Activated CD8-positive, alpha-beta T cell treated with anti-CD3 and anti-CD28 coated beads for 36 hours (primary cell): Measurements from ENCODE around the gene ENPP7. TPM values are rescaled to one million over a fixed set of nuclear protein-coding genes. Genes with fewer than 3 reads are reported as not detected.

ENCODE experiments used
- ATAC-seq: fragments of 200-7000 bp; cut with Tn5 transposase; one replicate; pipeline ENCODE4 v1.10.0; 2021; ENCODE audit warnings: mild to moderate bottlenecking, moderate library complexity
- CTCF ChIA-PET: fragments of 350-600 bp; sonication (Branson Sonifier 250); formaldehyde crosslinking; loops from one replicate; lab custom pipeline; 2021; ENCODE audit warnings: antibody characterized with exemption; lab: Charles Lee
- POLR2A ChIA-PET: fragments of 350-600 bp; sonication (Branson Sonifier 250); formaldehyde crosslinking; loops from one replicate; lab custom pipeline; 2021; ENCODE audit warnings: antibody characterized with exemption; lab: Charles Lee
- DNase-seq: peaks from one replicate; pipeline ENCODE4 v3.0.0-alpha.2; 2020
- H3K27ac Mint-ChIP-seq: one replicate; pipeline ENCODE4 v1.8.0; 2021; ENCODE audit warnings: mild to moderate bottlenecking, mixed read lengths
- H3K27me3 Mint-ChIP-seq: one replicate; pipeline ENCODE4 v1.8.0; 2021; ENCODE audit warnings: mixed read lengths
- H3K36me3 Mint-ChIP-seq: one replicate; pipeline ENCODE4 v1.8.0; 2021; ENCODE audit warnings: low read depth, mixed read lengths
- H3K4me1 Mint-ChIP-seq: one replicate; pipeline ENCODE4 v1.8.0; 2021; ENCODE audit warnings: low read depth, mixed read lengths
- H3K4me3 Mint-ChIP-seq: one replicate; pipeline ENCODE4 v1.8.0; 2021; ENCODE audit warnings: mild to moderate bottlenecking, moderate library complexity, mixed read lengths
- H3K9me3 Mint-ChIP-seq: one replicate; pipeline ENCODE4 v1.8.0; 2021; ENCODE audit warnings: mixed read lengths
- CTCF ChIP-seq: fragments of 200-600 bp; IDR thresholded peaks from one replicate; pipeline ENCODE4 v1.8.0; 2022; ENCODE audit warnings: antibody characterized with exemption, mild to moderate bottlenecking
- intact Hi-C: fragments of 100-400 bp; cut with micrococcal nuclease; formaldehyde crosslinking; loops from one replicate; pipeline ENCODE4 v1.10.0; 2022
- total RNA-seq, 2 experiments: library from RNA; stranded (reverse); gene quantifications; one replicate each; pipeline ENCODE4 v1.2.3, GENCODE V29; 2021

ENPP7 gene
- total RNA-seq, 2 experiments from 2014 or later: 0.16 TPM; not detected in 1

DNA sequence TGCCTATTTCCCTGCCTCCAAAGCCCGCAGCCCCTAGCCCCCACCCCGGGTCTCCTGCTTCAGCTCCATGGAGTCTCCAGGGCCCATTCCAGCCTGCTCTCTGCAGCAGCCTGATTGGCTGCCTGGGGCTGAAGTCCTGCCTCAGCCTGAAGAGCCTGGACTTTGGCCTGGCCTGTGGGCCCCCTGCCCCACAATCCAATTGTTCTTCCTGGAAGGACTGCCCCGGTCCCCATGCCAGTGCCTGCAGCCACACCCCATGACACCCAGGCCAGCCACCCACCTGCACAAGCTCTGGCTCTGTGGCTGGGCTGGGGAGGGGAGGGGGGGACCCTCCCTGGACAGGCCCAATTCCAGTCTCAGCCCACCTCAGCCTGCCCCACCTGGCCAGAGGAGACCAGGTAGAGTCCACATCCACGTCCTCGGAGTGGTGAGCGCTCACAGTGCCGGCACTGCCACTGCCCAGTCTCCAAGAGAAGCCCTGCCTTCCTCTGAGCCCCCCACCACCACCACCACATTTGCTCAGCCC, 12.3 kb downstream of the ENPP7 start:
- H3K9me3 Mint-ChIP-seq: no peaks in the 10 kb centered on the region
- H3K27ac Mint-ChIP-seq: no peak overlapping the region
- POLR2A ChIA-PET: no interaction called here
- intact Hi-C loops: loop anchor here (10.0 kb wide), 2 partner anchors 102 to 252 kb away; no protein-coding TSS in a partner anchor
- CTCF ChIA-PET: interaction anchor here (1.0 to 3.7 kb wide), 4 partner anchors 9 to 266 kb away, joined by 3 to 15 read pairs (median 6); no protein-coding TSS in a partner anchor
- H3K27me3 Mint-ChIP-seq: peaks cover 35% of the 10 kb centered on the region
- H3K36me3 Mint-ChIP-seq: no peaks in the 10 kb centered on the region
- H3K4me1 Mint-ChIP-seq: peaks cover 19% of the 10 kb centered on the region
- TF ChIP-seq CTCF: no peak
- H3K4me3 Mint-ChIP-seq: no peak overlapping the region
- no peak for DNase-seq
- no peak for ATAC-seq

DNA sequence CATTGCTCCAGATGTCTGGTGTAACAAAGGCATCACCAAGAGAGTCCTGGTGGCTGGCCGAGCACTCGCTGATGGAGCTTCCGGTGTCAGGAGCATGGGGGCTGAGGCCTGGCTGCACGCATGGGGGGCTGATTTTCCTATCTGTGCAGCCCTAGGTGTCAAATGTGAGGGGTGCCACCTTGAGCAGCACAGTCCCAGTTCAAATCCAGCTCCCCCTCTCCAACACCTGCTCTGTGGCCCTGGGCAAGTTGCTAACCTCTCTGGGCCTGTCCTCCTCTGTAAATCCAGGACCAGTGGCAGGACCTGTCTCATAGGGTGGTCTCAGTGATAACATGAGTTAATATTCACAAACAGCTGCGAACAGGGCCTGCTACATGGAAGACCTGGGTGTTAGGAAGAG, 12.9 kb downstream of the ENPP7 start:
- no peak for TF ChIP-seq CTCF
- Mint-ChIP-seq H3K27ac (no peak overlapping the region), H3K4me3 (no peak overlapping the region), H3K27me3 (peaks cover 37% of the 10 kb centered on the region), H3K4me1 (peaks cover 19% of the 10 kb centered on the region), H3K36me3 (no peaks in the 10 kb centered on the region), H3K9me3 (no peaks in the 10 kb centered on the region)
- ATAC-seq (no peak), DNase-seq (no peak)
- ChIA-PET POLR2A (interaction anchor here (0.9 kb wide), 1 partner anchor 71 kb away, joined by 3 read pairs; no protein-coding TSS in a partner anchor), CTCF (interaction anchor here (0.6 to 3.7 kb wide), 3 partner anchors 8 to 265 kb away, joined by 3 to 15 read pairs (median 6); no protein-coding TSS in a partner anchor)
- intact Hi-C loops: loop anchor here (10.0 kb wide), 2 partner anchors 101 to 251 kb away; no protein-coding TSS in a partner anchor

- Mint-ChIP-seq H3K27ac (no peak overlapping the region), H3K4me1 (peaks cover 16% of the 10 kb centered on the region), H3K27me3 (peaks cover 30% of the 10 kb centered on the region), H3K4me3 (no peak overlapping the region), H3K36me3 (no peaks in the 10 kb centered on the region), H3K9me3 (no peaks in the 10 kb centered on the region)
- ChIA-PET CTCF (interaction anchor here (0.6 to 2.5 kb wide), 27 partner anchors 11 to 254 kb away, joined by 3 to 19 read pairs (median 3); partner anchors contain the start of genes CBX4 and CBX8), POLR2A (interaction anchor here (1.2 to 1.9 kb wide), 4 partner anchors 50 to 146 kb away, joined by 3 to 4 read pairs (median 4); no protein-coding TSS in a partner anchor)
- no peak for ATAC-seq
- intact Hi-C loops: loop anchor here (10.0 kb wide), 2 partner anchors 99 to 249 kb away; no protein-coding TSS in a partner anchor
- no peak for DNase-seq
- TF ChIP-seq CTCF: no peak
Measured at GRCh38 chr17:79745641-79746105, 14.9 kb downstream of the ENPP7 start.

DNA sequence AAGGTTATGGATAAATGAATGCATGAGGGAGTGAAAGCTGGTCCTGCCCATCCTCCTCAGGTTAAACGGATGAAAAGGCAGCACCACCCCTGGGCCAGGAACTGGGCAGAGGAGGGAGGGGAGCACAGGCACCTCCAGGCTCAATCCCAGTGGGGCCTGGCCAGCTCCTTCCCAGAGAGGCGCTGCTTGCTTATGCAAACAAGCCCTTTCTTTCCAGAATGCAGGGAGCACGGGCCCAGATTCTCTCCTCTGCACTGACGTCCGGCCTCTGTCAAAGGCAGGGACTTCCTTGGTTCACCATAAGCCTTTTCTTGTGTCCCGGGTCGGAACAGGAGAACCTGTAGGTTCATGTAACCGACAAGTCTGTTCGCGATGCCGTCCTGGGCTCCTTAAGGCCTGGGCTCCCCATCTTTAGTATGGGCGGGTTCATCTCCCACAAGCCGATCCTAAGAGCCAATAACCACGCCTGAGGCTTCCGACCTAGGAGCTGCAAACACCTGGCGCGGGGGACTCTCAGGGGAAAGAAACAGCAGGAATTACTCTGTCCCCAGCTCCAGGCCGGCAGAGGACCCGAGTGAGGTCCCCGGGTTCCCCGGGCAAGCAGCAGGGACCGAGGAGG, 16.3 kb downstream of the ENPP7 start:
- no peak overlapping the region for H3K4me3 Mint-ChIP-seq
- no peak for DNase-seq
- H3K27me3 Mint-ChIP-seq: peaks cover 39% of the 10 kb centered on the region

More for the DNA sequence above, 16.3 kb downstream of the ENPP7 start:
- Mint-ChIP-seq H3K27ac (no peak overlapping the region), H3K9me3 (no peaks in the 10 kb centered on the region), H3K36me3 (no peaks in the 10 kb centered on the region), H3K4me1 (peaks cover 17% of the 10 kb centered on the region)
- ChIA-PET CTCF (interaction anchor here (1.0 to 2.5 kb wide), 10 partner anchors 12 to 223 kb away, joined by 3 to 19 read pairs (median 6); partner anchors contain the start of gene CBX8), POLR2A (interaction anchor here (1.2 to 1.9 kb wide), 4 partner anchors 13 to 92 kb away, joined by 3 to 4 read pairs (median 4); no protein-coding TSS in a partner anchor)
- no peak for ATAC-seq
- intact Hi-C loops: loop anchor here (10.0 kb wide), 2 partner anchors 98 to 248 kb away; no protein-coding TSS in a partner anchor
- no peak for TF ChIP-seq CTCF
